HUDEP-2 (cell line): ENCODE results near the gene PATJ.

Source experiments
- DNase-seq, 76 experiments: peaks; one replicate each; lab custom pipeline; 2025; ENCODE audit not compliant: unreplicated experiment in 76 of 76; lab: John Stamatoyannopoulos, UW

Gene PATJ

GRCh38 chr1:61979729-61980128 is 237.4 kb downstream of the PATJ start:
- DNase-seq: no peak

DNA sequence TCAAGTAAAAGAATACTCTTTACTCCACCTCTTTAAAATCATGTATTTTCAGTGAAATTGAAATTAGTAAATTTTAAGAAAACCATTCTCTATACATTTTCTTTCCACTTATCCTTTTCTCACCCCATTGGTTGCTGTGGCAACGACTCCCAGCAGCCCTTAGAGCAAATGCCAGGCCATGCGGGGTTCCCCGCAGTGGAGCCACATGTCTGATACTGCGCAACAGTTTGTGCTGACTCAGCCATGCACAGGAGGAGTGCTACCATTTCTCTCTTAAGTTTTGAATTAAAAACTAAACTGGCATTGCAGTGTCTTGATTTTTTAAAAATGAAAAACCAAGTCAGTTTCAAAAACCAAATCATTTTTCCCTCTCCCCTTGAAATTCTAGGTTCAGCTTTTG is 238.3 kb downstream of the PATJ start:
- no peak for DNase-seq

DNA sequence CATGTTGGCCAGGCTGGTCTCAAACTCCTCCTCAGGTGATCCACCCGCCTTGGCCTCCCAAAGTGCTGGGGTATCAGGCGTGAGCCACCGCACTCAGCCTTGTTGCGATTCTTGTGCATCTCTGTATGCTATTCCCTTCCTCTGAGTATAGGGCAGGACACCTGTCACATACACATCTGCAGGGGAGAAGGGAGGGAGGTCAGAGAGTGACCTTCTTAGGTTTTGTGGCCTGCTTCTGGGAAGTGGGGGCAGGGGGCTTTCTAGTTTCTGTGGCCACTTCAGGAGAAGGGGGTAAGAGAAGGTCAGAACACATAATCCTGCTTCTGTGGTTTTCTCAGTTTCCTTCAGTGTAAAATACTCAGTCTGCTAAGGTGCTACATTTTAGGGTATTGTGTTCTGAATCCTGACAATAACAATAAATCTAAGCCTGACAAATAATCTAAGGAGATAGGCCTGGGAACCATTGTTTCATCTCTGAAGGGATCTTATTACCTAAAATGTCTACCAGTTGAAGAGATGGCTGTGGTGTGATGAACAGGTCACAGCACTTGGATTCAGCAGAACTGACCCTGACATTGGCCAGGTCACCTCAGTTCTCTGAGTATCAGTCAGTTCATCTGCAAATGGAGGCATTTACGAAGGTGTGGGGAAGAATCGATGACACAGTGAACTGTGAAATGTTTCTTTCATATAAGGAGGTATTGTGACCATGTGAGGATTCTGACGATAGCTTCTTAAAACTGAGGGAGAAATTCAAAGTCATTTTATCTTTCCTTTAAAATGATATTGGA is 239.8 kb downstream of the PATJ start:
- no peak for DNase-seq

GRCh38 chr1:61983236-61983635 is 241.0 kb downstream of the PATJ start:
- DNase-seq: no peak

- no peak for DNase-seq
These were observed 250.0 kb downstream of the PATJ start for GRCh38 chr1:61992257-61992656.

DNA sequence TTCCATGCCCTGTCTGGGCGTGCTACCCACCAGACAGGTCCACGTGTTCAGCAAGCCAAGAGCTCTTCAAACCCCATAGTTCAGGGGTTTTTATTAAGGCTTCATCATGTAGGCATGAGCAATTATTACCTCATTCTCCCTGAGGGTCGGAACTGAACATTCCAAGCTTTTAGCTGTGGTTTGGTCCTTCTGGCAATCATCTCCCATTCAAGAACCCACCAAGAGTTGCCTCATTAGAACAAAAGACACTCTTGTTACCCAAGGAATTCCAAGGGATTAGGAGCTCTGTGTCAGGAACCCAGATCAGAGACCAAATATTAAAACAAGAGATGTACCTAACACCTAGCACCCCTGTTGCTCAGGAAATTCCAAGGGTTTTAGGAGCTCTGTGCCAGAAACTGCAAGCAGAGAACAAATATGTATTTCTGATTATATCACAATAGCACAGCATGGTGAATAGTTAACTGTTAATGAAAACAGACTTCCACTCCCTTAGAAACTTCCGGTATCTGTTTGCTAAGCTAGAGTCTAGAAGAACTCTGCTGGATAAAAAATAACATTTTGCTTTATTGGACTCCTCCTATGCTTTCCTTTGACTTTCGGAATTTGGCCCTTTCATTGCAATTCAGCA is 251.2 kb downstream of the PATJ start:
- no peak for DNase-seq

- DNase-seq: no peak
These were observed 253.4 kb downstream of the PATJ start for GRCh38 chr1:61995641-61996040.

DNA sequence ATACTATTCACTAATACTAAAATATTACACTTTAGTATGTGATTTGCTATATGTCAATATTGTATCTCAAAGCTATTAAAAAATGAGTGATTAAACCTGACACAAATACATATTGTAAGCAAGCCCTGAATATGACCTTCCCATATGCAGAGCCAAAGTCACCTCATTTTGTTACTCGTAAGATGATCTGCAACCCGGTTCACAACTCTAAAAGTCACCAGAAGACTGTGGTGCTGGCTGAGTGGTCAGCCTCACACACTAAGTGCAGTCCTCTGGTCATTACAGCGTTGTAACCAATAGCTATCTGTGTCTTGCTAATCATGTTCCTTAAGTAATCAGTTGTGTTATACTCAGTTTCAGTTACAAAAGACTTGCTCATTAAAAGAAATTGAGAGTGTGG is 254.8 kb downstream of the PATJ start:
- DNase-seq: no peak

DNA sequence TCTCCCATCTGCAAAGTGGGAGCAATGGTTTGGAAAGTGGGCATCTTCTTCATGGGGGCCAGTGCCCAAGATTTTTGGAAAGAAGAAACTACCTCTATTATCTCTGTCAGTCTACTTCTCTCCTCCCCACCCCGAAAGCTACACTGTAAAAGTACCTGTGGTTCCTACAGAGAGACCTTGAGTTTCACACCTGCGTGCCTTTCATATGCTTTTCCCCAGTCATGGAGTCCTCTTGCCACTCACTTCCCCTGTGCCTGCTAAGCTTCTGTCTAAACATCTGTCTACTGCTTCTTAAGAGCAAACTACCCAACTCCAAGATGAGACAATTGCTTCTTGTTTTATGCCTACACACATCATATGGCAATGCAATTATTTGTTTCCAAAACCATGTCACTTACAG is 261.5 kb downstream of the PATJ start:
- no peak for DNase-seq

GRCh38 chr1:62006690-62007089 is 264.4 kb downstream of the PATJ start:
- no peak for DNase-seq

- DNase-seq: no peak
These were observed 268.7 kb downstream of the PATJ start for GRCh38 chr1:62011006-62011405.

GRCh38 chr1:62012095-62012494 is 269.8 kb downstream of the PATJ start:
- no peak for DNase-seq

- no peak for DNase-seq
These were observed 270.6 kb downstream of the PATJ start for GRCh38 chr1:62012836-62013235.

GRCh38 chr1:62013264-62013663 is 271.0 kb downstream of the PATJ start:
- DNase-seq: no peak

DNA sequence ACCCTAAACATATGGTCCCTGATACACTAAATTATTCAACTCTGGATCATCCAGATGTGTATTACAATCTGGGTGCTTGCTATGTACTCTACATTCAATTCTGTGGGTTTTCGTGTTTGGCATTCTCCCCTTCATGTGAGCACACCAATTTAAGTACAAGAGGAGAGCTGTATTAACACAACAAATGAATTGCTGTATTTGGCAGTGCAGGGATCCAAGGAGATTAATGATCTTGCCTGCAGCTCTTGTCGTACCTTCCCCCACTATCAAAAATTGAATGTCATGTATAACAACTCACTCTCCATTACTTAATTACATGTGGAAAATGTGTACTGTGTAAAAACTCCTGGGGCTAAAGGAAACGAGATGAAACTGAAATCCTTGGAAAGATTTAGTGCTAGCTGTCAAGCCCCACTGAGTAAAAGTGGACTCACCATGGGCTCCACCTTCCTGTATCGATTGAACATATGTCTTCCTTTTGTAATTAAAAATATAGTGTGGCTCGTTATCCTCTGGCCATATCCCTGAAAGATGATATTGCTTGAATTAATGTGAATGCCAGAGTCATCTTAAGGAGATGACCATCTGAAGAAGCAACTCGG is 280.2 kb downstream of the PATJ start:
- no peak for DNase-seq

DNA sequence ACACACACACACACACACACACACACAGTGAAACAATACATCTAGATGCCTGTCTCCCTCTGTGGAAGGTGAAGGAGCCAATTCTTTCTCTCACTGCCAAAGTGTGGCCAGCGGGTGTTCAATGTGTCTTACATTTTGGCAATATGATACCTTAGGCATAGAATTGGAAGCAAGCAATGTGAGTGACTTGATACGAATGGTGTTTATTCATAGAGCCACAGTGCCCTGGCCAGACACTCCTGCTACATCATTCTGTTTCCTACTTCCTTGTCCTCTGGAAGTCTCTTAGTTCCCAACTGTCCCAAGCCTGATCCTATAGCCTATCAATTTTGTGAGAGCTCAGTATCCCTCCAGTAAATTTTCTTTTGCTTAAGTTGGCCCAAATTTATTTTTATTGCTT is 282.4 kb downstream of the PATJ start:
- no peak for DNase-seq

DNA sequence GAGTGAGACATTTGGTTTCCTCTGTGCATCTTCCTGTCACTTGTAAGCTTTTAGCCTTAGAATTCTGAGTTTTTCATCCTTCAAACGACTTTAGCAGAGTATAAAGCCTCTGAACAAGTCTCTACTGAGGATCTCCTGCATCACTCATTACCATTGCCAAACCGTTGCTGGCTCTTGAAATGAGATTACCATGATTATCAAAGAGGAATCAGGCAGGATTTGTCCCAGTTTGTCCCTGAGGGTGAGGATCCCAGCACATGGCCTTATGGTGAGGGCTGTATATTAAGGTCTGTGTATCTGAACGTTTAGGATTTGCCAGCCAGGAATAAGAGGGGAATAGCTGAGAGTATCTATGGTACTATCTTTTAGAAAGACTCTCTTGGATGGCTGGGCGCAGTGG is 282.9 kb downstream of the PATJ start:
- no peak for DNase-seq

DNA sequence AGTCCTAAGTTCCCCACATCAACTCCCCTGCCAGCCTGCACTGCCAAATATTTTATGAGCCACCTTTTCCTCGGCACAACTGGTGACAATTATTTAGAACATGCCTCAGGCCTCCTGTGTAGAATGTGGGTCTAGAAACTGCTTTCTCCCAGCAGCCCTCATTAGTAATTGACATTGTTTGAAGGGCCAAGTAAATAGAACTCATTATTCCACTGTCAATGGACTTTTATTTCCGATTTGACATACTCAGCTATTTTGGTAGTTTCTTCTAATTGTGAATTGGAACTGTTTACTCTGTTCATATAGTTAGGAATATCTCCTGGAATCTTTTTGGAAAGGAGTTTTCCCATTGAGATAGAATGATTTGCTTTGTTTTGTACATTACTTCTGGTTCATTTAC is 283.6 kb downstream of the PATJ start:
- DNase-seq: no peak

- no peak for DNase-seq
These were observed 287.4 kb downstream of the PATJ start for GRCh38 chr1:62029704-62030103.

GRCh38 chr1:62034790-62035189 is 292.5 kb downstream of the PATJ start:
- DNase-seq: no peak

DNA sequence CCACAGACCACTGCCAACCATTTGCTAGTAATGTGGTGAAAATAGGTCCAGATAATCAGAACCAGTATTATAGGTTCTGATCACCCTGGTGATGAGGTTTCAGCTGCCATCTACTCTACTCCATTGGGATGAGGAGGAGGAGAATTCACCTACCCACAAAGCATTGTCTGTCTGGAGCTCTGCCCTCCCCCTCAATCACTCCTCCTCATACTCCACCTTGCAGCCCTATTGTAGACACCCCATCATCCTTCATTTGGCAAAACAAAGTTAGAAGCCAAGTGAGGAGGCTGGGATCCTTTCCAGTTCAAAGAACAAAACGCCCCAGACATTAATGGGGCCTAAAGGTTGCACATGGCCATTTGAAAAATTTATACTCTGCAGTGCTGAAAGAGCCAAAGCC is 295.0 kb downstream of the PATJ start:
- DNase-seq: no peak
